Gastrocnemius medialis (tissue), 4 donors: Measurements from ENCODE around the gene KCNT1.

Source experiments
- CTCF ChIP-seq, 5 experiments: fragments of 450-650 bp in 3 of 5; fragments of 200-600 bp in 2 of 5; sonication (generic) in 2 of 5; IDR thresholded peaks in 4 of 5; conservative IDR thresholded peaks in 1 of 5; 1 replicate in 4 of 5; 2 replicates in 1 of 5; pipeline ENCODE4 v1.5.1; 2016 to 2019; ENCODE audit warnings: antibody characterized with exemption in 5 of 5, mild to moderate bottlenecking in 3 of 5, moderate library complexity in 3 of 5
- POLR2A ChIP-seq, 2 donors: fragments of 450-650 bp; IDR thresholded peaks; one replicate each; pipeline ENCODE4 v1.6.1; 2017; ENCODE audit warnings: antibody characterized with exemption in 2 of 2, mild to moderate bottlenecking in 2 of 2, moderate library complexity in 2 of 2

GRCh38 chr9:135716045-135716444 lies 14.1 kb downstream of the KCNT1 start:
- TF ChIP-seq CTCF (IDR thresholded peaks at IDR 0.05 in 4 of 5, conservative IDR thresholded peaks at IDR 0.05 in 1 of 5) (no peak), POLR2A (IDR thresholded peaks at IDR 0.05) (no peak)
